22Rv1 (cell line): ENCODE results near the gene RAB26.
"Not testable (repeated sequence)": the region's sequence is repeated elsewhere in the genome, so short reads cannot be mapped to it uniquely, and the experiment has no call there.

Experiments used
- H3K27ac ChIP-seq: fragments of 450-650 bp; 2 replicates; pipeline ENCODE4 v1.5.1; 2017
- CTCF ChIP-seq: fragments of 450-650 bp; IDR thresholded peaks from 2 replicates; pipeline ENCODE4 v1.5.1; 2017; ENCODE audit warnings: mild to moderate bottlenecking
- ZFX ChIP-seq: fragments of 450-650 bp; IDR thresholded peaks from 2 replicates; pipeline ENCODE4 v1.6.1; 2017; ENCODE audit warnings: antibody characterized with exemption, borderline replicate concordance

The RAB26 gene

DNA sequence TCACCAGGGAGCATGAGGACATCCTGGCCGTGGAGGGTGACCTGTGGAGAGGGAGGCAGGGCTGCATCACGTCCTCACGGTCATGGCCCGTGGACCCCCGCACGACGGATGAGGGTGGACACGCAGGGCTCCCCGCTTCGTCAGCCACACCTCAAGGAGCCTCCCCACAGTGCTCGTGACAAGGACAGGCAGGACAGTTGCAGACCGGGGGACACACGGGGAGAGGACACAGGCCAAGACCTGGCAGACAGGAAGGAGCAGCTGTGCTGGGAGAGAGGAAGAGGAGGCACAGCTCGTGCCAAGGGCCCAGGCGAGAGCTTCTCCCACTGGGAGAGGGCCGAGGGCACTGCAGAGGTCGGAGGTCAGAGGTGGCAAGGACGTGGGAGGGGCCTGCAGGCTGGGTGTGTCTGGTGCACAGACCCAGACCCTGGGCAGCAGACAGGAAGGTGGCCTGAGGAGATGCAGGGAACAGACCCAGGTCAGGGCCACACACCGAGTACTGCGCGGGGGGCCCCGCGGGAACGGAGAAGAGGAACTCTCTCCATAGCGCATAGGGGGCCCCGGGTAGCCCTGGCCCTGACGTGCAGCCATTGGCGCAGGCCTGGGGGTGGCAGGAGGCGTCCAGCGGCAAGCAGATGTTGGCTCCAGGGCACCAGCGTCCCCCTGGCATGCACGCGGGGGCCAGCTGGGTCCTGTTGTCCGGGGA is 33.4 kb upstream of the RAB26 start:
- H3K27ac ChIP-seq: not testable (repeated sequence)

GRCh38 chr16:2115591-2115973 is 32.8 kb upstream of the RAB26 start:
- no peak for TF ChIP-seq ZFX
- TF ChIP-seq CTCF: no peak
- no peak overlapping the region for H3K27ac ChIP-seq

GRCh38 chr16:2116428-2116827 is 32.0 kb upstream of the RAB26 start:
- not testable (repeated sequence) for H3K27ac ChIP-seq

DNA sequence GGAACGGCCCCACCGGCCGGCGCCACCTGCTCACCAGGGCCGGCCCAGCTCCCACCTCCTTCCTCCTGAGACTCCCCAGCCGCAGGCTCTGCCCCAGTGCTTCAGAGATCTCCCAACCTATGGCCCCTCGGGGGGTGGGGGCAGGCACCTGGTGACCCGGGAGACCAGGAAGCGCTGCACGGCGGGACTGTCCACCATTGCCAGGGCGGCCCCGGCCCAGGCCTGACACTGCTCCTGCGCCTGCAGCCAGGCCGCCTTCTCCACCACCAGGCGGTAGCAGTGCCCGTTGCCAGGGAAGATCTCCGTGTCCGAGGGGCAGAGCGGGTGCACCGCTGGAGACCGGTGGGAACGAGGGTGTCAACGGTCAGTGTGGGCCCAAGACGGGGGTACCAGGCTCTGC is 31.1 kb upstream of the RAB26 start:
- H3K27ac ChIP-seq: not testable (repeated sequence)

DNA sequence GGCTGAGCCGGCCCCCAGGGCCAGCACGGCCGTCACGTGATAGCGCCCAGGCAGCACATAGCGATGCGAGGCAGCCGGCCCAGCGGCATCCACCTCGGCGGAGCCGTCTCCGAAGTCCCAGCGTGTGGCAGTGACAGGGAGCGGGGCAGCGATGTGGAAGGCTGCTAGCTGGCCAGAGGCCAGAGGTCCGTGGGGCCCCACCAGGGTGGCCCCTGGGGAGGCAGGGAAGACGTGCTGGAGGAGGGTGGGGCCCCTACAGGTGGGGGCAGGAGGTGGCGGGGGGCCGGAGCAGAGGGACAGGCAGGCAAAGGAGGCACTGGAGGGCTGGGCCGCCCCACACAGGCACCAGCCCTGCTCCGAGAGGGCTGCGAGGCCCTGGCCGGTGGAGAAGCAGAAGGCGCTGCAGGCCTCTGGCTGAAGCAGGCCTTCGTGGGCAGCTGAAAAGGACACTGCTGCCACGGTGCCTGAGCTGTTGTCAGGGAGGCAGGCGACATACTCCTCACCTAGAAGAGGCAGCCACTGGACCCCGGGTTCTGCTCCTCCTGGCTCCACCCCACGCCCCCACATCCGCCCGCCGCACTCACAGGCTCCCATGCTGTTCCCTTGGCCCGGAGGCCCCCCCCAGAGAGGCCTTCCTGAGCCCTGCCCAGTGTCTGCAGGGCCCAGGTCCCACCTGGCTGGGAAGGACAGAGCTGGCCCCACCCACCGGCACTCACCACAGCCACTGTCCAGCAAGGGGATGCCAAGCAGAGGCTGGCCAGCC is 30.3 kb upstream of the RAB26 start:
- H3K27ac ChIP-seq: not testable (repeated sequence)

DNA sequence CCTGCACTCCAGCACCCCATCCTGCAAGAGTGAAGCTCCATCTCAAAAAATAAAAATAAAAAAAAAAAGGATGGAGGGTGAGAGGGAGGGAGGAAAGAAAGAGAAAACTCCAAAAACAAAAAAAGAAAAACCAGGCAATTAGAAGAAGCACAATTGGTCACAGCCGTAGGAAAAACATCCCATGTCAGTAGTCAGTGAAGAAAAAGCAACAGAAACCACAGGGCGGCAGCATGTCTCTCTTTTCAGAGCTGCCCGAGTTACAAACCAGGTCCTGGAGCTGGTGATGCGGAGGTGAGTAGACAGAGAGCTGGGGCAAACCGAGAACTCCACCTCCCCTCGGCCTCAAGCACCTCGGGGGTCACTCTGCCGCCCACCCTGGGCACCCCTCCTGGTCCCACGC is 27.1 kb upstream of the RAB26 start:
- not testable (repeated sequence) for H3K27ac ChIP-seq

DNA sequence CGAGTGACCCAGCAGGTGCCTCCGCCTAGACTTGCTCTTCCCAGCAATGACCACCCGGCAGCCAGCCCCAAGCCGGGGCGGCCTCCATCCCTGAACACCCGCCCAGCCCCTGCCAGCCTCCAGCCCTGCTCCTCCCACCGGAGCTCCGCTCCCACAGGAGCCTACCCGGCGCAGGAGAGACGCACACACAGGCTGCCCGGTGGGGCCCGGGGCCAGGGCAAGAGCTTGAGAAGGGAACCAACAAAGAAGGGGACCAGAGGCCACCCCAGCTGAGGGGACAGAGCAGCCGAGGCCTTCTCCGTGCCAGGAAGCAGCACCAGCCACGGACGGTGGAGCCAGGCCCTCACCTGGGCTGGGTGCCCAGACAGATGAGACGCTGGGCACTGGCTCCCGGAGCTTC is 26.6 kb upstream of the RAB26 start:
- H3K27ac ChIP-seq: no peak overlapping the region
- TF ChIP-seq CTCF: no peak
- TF ChIP-seq ZFX: no peak

DNA sequence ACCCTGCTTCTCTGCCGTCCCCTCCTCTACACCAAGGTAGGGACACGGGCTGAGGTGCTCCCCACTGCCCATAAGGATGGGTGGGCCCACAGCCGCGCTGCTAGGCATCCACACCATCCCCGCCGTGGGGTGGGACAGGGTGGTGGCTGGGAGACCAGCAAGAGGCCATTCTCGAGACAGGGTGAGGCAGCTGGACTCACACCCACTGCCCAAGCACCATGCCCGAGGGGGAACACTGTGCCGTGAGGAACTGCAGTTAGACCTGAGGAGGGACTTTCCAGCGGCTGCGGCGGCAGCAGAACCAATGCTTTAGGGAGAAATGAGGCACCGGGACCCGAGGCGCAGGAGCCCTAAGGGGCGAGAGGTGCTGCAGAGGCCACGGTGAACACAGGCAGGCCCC is 26.0 kb upstream of the RAB26 start:
- no peak overlapping the region for H3K27ac ChIP-seq
- no peak for TF ChIP-seq CTCF
- TF ChIP-seq ZFX: no peak

- H3K27ac ChIP-seq: not testable (repeated sequence)
These were observed 25.3 kb upstream of the RAB26 start for GRCh38 chr16:2122934-2123683.

DNA sequence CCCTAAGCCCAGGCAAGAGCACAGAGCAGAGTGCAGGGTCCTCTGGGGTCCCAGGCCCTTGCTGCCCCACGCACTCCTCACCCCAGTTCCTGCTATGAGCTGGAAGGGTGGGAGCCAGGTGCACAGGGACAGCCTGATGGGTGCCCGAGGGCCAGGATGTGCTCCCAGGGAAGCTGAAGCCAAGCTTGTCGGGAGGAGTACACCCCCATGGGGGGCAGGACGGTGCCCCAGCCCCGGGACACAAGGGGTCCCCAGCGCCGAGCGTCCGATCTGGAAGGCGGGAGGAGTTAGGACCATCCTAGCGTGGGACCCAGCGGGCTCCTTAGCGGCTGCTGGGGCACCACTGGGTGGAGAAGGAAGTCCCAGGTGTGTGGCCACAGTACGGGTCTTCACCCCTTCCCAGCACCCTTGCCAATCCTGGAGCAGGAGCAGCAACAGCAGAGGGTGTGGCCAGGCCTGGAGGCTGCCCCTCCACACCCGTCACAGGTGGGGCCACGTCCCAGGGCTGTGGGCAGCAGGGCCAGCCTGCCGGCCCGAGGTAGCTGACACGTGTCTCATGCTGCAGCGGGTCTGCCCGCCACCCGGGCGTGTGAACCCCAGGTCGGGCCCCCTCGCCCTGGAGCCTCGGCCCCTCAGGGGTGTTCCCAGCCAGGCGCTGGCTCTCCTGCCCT is 24.6 kb upstream of the RAB26 start:
- H3K27ac ChIP-seq: not testable (repeated sequence)

- H3K27ac ChIP-seq: not testable (repeated sequence)
These were observed 24.1 kb upstream of the RAB26 start for GRCh38 chr16:2124377-2124693.

GRCh38 chr16:2124694-2125444 is 23.6 kb upstream of the RAB26 start:
- H3K27ac ChIP-seq: not testable (repeated sequence)

DNA sequence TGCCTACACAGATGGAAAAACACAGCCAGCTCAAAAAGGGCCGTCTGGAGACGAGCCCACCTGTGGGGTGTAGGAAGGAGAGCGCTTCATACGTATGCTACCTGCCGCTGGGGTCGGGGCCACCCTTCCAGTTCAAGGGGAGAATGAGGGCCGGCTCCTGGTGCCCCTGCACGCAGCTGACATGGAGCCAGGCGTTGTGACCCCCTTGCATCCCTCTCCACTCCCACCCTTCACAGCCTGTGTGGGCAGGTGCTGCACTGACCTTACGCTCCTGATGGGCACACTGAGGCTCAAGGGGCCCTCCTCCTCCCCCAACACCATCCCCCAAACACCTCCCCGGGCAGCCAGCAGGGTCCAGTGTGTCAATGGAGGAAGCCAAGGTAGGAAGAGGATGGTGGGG is 22.8 kb upstream of the RAB26 start:
- not testable (repeated sequence) for H3K27ac ChIP-seq

GRCh38 chr16:2126161-2126743 is 22.2 kb upstream of the RAB26 start:
- not testable (repeated sequence) for H3K27ac ChIP-seq

- 0 out of 2 replicates have a peak overlapping the region, but pooled peaks have one; percentile 18 for H3K27ac ChIP-seq
These were observed 21.4 kb upstream of the RAB26 start for GRCh38 chr16:2126928-2127556.
